GM19438 (cell line): ENCODE results near the gene PPFIA3.

Source experiments
- ATAC-seq: cut with Tn5 transposase; IDR thresholded peaks from one replicate; pipeline ENCODE4 v1.9.1; 2021; ENCODE audit warnings: low read depth; ENCODE audit not compliant: unreplicated experiment

Gene PPFIA3

GRCh38 chr19:49148044-49148682 is 28.8 kb downstream of the PPFIA3 start:
- ATAC-seq, result no peak

GRCh38 chr19:49148784-49149651 is 29.7 kb downstream of the PPFIA3 start:
- no peak for ATAC-seq

GRCh38 chr19:49149652-49150105 is 30.3 kb downstream of the PPFIA3 start:
- no peak for ATAC-seq

- no peak for ATAC-seq
Measured at GRCh38 chr19:49150106-49150943, 31.0 kb downstream of the PPFIA3 start.

DNA sequence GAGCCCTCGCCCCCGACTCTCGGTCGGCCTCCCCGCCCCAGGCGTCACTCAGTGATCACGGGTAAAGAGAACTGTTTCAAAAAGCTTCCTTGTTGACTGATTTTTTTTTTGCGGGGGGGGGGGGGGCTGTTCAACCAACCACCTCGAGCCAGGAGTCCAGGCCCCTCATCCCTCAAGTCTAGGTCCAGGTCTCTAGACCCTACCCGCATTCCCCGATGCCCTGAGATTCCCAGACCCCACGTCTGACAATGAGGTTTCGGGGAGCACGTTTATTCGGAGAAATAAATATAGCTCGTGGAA is 31.6 kb downstream of the PPFIA3 start:
- ATAC-seq, result no peak

GRCh38 chr19:49151267-49152118 is 32.1 kb downstream of the PPFIA3 start:
- ATAC-seq, result no peak

DNA sequence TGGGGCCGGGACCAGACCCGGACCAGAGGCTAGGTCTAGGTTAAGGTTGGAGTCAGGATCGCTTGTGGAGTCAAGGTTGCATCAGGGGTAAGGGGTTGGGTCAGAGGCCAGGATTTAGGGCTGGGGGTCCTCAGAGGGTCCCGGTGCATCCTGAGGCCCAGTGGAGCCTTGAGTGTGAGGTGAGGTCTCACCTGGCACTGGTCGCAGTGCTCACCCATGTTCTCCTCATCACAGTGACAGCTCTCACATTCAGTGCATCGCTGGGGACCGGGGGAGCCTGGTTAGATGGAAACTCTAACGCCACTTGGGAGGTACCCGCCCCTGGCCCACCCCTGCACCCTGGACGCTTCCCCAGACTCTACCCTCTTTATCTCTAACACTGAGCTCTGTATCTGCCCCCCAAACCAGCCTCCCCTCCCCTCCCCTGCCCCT is 32.8 kb downstream of the PPFIA3 start:
- ATAC-seq, result no peak

DNA sequence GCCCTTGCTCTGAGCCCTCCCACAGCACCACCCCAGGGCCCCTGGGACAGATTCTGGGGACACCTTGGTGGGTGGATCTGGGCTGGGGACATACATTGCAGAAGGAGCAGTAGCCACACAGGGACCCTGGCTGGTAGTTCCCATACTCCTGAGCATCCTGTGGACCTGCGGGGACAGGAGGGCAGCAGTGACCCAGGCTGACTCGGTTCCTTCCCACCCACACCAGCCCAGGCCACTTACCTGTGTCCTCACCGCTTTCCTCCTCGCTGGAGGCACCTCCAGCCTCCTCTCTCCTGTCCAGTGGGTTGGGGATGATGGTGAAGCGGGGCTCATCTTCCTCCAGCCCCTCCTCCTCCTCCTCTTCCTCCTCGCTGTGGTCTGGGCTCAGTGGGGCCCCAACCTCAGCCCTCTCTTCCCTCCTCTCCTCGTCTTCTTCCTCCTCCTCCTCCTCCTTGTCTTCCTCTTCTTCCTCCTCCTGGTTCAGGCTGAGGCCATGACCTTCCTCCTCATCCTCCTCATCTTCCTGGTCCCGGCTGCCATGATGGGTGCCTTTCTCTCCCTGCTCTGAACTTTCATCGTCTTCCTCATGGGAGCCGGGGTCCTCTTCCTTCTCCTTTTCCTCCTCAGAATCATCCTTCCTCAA is 33.9 kb downstream of the PPFIA3 start:
- ATAC-seq, result no peak

DNA sequence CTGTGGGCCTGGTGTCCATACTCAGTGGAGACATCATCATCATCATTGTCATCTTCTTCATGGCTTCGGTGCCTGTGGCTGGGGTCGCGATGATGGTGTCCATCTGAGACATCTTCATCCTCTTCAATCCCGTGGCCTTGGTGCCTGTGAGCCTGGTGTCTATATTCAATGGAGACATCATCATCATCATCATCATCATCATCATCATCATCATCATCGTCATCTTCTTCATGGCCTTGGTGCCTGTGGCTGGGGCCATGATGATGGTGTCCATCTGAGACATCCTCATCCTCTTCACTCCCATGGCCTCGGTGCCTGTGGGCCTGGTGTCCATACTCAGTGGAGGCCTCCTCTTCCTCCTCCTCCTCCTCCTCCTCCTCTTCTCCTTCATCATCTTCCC is 34.9 kb downstream of the PPFIA3 start:
- ATAC-seq, result no peak

DNA sequence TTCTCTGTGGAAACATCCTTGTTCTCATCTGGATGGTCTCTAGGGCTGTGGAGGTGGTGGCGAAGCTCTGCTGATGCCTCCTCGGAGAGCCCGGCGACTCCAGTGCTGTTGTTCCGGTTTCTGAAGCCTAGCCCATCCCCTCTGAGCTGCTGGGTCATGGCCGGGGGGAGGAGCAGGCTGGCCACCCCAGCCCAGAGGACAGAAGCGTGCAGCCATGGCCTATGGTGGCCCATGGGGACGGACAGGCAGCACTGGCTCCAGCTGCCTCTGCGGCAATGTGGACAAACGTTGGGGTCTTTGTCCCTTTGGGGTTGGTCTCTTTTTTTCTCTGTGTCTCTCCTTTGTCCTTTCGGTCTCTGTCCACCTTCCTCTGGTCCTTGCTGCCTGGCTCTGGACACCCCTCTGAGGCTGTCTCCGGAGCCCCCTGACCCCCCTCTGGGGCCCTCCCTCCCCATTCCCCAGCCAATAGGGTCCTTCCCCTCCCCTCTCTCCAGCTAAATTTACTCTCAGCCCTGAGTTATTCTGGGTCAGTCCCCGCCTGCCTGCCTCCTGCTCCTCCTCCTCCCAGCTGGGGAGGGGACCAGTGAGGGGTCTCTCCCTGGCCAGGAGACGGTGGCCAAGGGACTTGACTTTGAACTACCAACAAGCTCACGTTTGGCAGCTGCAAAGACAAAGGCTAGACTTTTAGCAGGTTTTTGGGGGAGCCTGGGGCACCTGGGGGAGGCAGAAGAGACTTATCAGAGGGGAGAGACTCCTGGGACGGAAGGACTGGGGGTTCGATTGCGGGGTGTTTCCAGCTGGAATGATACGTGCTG is 35.9 kb downstream of the PPFIA3 start, which contains the start of gene HRC:
Gene HRC (minus strand): TSS at position 392 of the 815 bp plus-strand sequence. CDS start 159 bp downstream, at position 233.
- ATAC-seq, result no peak

DNA sequence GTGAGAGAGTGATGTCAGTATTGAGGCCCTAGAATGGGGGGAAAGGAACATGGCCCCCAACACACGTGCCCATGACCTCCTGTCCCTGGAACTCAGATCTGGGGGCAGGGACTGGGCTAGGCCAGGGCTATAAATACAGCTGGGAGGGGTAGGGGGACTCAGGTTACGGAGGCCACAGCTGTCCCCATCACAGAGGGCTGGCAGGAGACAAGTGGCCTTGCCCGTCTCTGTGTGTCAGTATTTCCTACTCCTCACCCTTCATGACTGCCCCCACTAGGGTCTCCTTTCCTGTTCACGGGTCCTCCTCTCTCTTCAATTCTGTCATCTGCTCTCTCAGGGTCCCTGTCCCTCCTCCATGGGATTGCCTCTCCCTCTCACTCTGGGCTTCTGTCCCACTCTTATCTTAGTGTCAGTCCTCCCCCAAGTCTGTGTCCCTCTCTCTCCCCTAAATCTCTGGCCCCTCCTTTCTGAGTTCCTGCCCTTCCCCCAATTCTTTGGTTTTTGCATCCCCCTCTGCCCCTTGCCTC is 36.5 kb downstream of the PPFIA3 start:
- ATAC-seq, result no peak

GRCh38 chr19:49157445-49158224 is 38.3 kb downstream of the PPFIA3 start, which contains the start of gene TRPM4:
TRPM4 (plus strand) TSS chr19:49157792; CDS start chr19:49157867, 75 bp downstream.
- no peak for ATAC-seq

GRCh38 chr19:49160450-49161189 is 41.3 kb downstream of the PPFIA3 start:
- no peak for ATAC-seq

- ATAC-seq, result no peak
Measured at GRCh38 chr19:49161987-49162386, 42.6 kb downstream of the PPFIA3 start.

DNA sequence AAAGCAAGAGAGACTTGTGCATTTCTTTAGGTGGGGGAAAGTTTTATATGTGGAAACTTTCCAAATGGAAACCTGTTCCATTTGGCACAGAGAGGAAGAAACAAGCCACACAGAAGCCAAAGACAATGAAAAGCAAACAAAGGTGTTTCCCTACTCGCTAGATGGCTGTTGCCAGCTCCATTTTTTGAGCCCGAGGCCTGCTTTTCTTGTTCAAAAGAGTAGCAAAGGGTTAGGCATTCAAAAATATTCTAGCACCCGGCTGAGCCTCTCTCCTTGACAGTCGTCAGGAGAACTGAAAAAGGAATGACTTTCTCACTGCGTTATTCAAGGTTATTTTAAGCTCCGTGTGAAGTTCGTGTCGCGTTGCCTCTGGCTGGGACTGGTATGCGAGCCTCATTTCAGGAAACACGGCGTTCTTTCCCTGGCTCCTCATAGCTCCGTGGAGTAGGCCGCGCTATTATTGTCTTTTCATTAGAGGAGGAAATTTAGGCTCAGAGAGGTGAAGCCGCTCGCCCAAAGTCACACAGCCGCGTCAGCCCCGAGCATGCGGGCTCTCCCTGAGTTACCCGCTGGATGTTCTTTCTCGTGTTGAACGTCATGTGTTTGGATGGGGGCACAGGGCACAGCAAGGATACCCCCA is 45.9 kb downstream of the PPFIA3 start:
- ATAC-seq, result no peak

- ATAC-seq, result no peak
Measured at GRCh38 chr19:49165865-49166301, 46.5 kb downstream of the PPFIA3 start.
